Measurements from ENCODE around the gene PTPN4.

Gene PTPN4

GRCh38 chr2:119731983-119732382 is 27.7 kb upstream of the PTPN4 start:
- no peak for DNase-seq (ENCODE audit: low spot score)

GRCh38 chr2:119732601-119733164 is 27.0 kb upstream of the PTPN4 start:
- no peak for DNase-seq (ENCODE audit: low spot score)

- DNase-seq (ENCODE audit: low spot score): no peak
Measured at GRCh38 chr2:119734047-119734446, 25.7 kb upstream of the PTPN4 start.

GRCh38 chr2:119735565-119735964 is 24.2 kb upstream of the PTPN4 start:
- DNase-seq (ENCODE audit: low spot score): no peak

GRCh38 chr2:119736021-119736420 is 23.7 kb upstream of the PTPN4 start:
- DNase-seq (ENCODE audit: low spot score): no peak

- no peak for DNase-seq (ENCODE audit: low spot score)
Measured at GRCh38 chr2:119739580-119740255, 20.0 kb upstream of the PTPN4 start.

GRCh38 chr2:119741001-119741400 is 18.7 kb upstream of the PTPN4 start:
- no peak for DNase-seq (ENCODE audit: low spot score)

- no peak for DNase-seq (ENCODE audit: low spot score)
Measured at GRCh38 chr2:119741868-119742267, 17.9 kb upstream of the PTPN4 start.

GRCh38 chr2:119744335-119744939 is 15.3 kb upstream of the PTPN4 start:
- DNase-seq (ENCODE audit: low spot score): no peak

GRCh38 chr2:119745566-119745965 is 14.2 kb upstream of the PTPN4 start:
- DNase-seq (ENCODE audit: low spot score): no peak

- no peak for DNase-seq (ENCODE audit: low spot score)
Measured at GRCh38 chr2:119746836-119747686, 12.7 kb upstream of the PTPN4 start.

GRCh38 chr2:119748135-119748534 is 11.6 kb upstream of the PTPN4 start:
- no peak for DNase-seq (ENCODE audit: low spot score)

- DNase-seq (ENCODE audit: low spot score): no peak
Measured at GRCh38 chr2:119749477-119750012, 10.2 kb upstream of the PTPN4 start.

GRCh38 chr2:119751706-119752105 is 8.0 kb upstream of the PTPN4 start:
- no peak for DNase-seq (ENCODE audit: low spot score)

- DNase-seq (ENCODE audit: low spot score): peak; percentile 43
Measured at GRCh38 chr2:119753041-119753929, 6.4 kb upstream of the PTPN4 start.

GRCh38 chr2:119753930-119754321 is 5.8 kb upstream of the PTPN4 start:
- no peak for DNase-seq (ENCODE audit: low spot score)

- no peak for DNase-seq (ENCODE audit: low spot score)
Measured at GRCh38 chr2:119755906-119756305, 3.8 kb upstream of the PTPN4 start.

- DNase-seq (ENCODE audit: low spot score): no peak
Measured at GRCh38 chr2:119756837-119757236, 2.9 kb upstream of the PTPN4 start.

GRCh38 chr2:119758881-119759450 is 756 bp upstream of the PTPN4 start:
- DNase-seq (ENCODE audit: low spot score): no peak

GRCh38 chr2:119760237-119760955 is 674 bp downstream of the PTPN4 start:
- DNase-seq (ENCODE audit: low spot score): no peak

GRCh38 chr2:119760956-119761275 is 1.2 kb downstream of the PTPN4 start:
- DNase-seq (ENCODE audit: low spot score): no peak
